HS-27A (cell line): ENCODE results near the gene ATP11B.
A peak's percentile ranks its signal among the peaks of the same experiment; 100 is the strongest.

Experiments used
- DNase-seq: peaks from one replicate; pipeline ENCODE4 v3.0.0-alpha.2; 2012; ENCODE audit warnings: low read depth, missing footprints

The ATP11B gene

DNA sequence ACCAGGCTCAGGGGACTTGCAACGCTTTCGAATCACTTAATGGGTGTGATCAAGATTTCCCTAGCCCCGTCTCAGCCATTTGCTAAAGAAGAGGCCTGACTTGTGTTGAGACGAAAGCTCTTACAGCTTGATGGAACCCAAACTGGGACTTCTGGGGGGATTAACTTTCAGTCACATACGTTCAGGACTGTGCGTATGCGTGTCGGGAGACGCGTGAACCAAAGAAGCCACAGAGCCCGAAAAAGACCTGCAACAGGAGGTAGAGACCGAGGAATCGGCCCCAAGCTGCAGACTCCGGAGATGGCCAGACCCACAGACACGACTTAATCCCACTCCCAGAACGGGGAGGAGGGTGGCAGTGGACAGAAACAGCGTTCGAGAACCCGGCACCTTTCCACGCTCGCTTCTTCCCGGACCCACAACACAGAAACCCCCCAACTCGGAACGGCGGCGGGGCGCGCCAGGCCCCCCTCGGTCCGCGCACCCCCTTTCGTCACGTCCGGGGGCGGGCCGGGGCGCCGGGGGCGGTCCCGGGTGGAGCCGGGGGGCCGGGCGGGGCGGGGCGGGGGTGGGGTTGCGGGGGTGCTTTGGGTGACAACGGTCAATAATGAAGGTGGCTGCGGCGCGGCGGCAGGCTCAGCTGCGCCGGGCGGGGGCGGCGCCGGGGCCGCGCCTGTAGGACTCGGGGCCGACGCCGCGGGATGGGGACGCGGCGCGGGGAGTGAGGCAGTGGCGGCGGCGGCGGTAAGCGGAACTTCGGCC is at the start of gene ATP11B:
ATP11B (plus strand) TSS at position 604 of the 762 bp plus-strand sequence. CDS start 256 bp downstream, outside the sequence.
- DNase-seq: no peak

DNA sequence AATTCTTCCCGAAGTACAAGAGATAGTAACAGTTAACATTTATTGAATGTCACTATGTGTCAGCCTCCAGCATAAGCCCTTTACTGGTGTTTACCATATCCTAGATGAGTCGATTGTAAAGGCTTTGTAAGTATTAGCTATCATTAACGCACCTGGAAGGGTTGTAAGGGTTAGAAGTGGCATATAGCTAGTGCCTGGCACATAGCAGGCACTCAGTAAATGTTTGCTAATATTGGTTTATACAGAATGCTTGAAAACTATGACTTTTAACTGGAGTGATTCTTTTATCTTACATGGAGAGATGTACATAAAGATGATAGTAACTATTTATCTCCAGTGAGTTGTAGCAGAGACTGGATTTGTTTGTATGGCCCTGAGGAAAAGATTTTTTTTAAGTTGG is 46.3 kb upstream of the ATP11B start:
- no peak for DNase-seq

DNA sequence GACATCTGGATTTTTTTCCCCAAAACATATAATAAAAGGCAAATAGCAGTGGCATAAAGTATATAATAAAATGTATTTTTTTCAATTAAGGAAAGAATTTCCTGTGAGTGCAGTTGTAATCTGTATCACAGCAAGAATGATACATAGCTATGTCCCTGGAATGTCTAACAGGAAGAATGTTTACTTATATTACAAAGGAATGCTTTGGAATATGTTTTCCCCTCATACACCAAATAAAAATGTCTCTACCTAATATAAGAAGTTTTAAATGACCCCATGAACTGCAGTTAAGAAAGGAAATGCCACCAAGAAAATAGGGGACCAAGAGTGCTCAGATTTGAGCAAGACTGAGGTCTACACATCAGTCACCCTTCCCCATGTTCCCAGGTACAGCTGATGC is 38.0 kb upstream of the ATP11B start:
- no peak for DNase-seq

DNA sequence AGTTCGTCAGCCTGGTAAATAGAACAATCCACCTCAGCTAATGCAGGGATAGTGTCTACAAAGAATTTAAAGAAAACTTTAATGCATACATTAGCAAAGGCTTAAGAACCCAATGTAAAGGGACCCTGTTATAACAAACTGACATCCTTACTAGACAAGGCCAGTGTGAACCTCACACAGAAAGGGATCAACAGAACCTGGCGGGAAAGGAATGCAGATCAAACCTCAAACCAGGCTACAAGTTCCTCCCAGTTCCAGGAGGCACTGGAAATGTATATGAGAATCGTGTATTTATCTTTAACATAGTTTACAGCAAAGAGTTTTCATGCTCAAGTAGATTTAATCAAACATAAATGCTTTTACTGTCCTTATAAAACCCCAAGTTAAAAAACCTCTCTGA is 37.6 kb upstream of the ATP11B start:
- no peak for DNase-seq

DNA sequence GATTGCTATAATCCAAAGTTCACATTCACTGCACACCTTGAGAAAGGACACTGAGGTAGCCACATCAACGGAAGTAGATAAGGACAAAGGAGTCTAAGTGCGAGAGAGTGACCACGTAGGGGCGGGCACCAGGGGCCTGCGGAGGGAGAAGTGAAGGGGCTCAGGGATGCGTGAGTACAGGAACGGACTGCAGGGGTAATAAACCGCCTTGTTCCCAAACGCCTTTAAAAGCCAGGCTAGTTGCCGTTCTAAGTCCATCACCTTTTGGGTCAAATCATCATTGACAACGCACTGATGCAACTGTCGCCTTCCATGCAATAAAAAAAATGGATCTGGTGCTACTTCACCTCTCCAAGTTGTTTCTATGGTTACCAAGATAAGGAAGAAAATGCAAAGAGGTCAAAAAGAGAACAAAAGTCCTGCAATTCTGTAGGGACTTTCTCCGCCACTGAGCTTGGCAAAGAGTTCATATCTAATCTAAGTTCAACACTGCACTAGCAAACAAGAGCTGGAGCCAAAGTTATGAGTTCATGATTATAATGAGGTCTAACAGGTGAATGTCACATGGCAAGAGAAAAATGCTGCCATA is 32.6 kb upstream of the ATP11B start:
- no peak for DNase-seq

DNA sequence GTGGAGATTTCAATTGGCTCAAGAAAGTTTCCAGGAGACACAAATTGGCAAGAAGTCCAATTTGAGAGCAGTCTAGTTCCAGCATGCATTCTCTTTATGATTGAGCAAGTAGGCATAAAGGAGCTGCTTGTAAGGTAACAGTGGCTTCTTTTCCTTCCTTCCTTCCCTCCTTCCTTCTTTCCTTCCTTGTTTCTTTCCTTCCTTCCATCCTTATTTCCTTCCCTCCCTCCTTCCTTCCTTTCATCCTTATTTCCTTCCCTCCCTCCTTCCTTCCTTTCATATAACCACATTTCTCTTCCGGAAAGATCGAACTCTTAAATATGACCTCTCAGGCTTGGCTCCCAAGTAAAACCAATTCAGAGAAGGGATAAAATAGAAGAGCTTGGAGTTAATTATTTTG is 29.4 kb upstream of the ATP11B start:
- no peak for DNase-seq

DNA sequence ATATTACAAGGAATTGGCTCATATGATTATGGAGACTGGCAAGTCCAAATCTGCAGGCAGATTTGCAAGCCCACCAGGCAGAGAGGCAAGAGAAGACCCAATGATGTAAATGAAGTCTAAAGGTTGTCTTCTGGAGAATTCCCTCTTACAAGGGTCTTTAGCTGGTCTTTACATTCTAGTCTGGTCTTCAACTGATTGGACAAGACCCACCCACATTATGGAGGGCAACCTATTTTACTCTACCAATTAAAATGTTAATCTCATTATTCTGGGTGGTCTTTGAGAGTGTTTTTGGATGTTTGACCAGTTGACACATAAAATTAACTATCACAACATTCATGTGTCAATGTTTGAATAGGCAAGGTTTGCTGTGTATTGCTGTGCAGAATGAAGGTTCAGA is 28.0 kb upstream of the ATP11B start:
- no peak for DNase-seq

DNA sequence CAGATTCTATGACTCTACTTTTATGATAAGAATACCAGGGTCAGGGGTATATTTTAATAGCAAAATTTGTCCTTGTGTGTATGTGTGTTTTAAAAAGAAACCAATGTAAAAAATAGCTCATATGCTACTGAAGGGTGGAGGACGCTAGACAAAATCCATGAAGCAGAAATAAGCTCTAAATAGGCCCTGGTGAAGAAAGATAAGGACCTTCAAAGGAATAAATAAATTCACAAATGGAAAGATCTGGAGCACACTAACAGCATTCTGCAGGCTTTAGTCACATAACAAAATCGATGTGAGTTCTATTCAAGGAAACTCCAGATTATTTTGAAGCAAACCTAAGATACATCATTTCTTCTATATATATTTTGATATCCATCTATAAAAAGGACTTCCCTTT is 27.2 kb upstream of the ATP11B start:
- no peak for DNase-seq

DNA sequence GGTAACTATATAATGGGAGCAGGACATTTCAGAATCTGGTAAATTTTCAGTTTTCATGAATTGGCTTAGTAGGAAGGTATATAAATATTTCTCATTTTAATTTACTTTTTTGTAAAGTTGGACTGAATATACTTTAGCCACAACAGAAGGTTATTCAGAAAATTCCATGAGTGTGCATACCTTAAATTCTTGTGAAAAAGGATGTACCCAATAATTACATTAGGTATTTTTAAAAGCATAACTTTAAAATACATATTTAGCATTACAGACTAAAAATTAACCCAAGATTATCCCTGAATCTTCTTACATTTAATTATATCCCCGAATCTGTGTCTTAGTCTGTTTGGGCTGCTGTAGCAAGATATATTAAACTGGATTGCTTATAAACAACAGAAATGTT is 24.9 kb upstream of the ATP11B start:
- no peak for DNase-seq

DNA sequence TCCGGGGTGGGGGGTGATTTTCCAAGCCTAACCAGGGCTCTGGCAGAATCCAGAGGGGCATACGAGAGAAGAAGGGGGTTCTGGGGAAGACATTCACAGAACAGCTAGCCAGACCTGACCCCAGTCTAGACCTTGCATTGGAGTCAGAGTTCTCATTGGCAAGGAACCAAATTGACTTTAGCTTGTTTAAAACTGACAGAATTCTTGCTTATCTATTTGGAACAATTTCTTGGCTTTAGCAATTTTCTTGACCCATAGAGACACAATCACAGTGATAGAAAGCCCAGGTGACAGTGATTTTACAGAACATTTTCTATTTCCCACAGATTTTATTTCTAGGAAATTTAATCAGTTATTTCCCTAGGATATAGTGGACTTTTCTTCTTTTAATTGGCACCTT is 23.6 kb upstream of the ATP11B start:
- no peak for DNase-seq

DNA sequence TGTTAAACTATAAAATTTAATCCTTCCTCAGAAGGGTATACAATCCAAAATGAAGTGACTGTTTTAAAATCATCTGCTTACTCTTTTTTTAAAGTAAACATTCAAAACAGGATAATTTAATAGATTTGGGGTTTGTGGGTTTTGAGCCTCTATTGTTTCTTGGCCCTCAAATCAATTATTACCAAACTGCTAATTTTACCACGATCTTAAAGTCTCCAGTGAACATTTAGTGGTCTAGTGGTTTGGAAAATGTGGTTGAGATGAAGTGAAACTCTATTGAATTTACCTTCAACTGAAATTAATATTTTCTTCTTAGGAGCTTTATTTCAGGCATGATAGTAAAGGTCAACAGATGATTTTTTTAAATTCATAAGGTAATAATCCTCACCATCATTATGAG is 11.2 kb upstream of the ATP11B start:
- DNase-seq: no peak

DNA sequence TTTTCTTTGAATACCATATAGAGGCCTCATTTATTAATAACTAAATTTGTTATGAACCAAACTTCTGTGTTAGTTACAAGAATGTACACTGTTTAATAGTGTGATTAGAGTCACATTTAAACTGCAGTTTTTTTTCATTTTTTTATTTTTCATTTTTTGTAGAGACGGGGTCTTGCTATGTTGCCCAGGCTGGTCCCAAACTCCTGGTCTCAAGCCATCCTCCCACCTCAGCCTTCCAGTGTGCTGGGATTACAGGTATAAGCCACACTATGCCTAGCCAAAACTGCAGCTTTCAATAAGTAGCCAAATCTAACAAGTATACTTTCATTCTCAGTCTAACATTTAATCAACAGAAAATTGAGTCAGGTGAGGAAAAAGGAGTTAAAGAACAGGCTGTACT is 10.2 kb upstream of the ATP11B start:
- no peak for DNase-seq

DNA sequence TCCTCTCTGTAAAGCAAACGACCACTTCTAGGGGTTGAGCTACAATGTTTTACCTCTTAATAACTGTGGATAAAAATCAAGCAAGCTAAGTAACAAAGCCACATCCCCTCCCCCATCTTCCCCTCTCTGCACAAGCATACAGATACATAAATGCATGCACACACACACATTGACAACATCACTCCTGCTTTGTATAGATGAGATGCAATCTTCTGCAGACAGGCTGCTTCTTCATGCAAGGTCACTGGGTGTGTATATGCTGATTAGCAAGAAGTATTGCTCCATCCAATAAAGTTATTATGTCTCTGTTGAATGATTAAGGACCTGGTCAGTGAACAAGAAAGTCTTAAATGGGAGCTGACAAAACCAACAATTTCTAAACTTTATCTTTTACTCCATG is 8.8 kb upstream of the ATP11B start:
- DNase-seq: no peak

DNA sequence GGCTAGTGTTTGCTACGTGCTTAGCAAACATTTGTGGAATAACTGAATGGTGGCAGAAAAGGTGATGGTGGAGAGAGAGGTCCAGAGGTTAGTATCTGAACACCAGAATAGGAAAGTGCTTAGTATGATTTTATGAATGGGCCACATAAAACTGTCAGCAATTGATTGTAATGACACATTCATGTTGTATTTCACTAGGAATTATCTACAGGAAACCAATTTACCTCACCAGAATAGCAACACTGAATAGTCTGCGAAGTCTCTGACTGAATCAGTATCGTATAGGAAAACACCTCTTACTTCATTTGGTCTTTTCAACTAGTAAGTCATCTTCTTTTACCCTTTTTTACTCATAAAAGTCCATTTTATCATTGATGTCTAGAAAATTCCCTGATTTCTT is 8.2 kb upstream of the ATP11B start:
- no peak for DNase-seq

DNA sequence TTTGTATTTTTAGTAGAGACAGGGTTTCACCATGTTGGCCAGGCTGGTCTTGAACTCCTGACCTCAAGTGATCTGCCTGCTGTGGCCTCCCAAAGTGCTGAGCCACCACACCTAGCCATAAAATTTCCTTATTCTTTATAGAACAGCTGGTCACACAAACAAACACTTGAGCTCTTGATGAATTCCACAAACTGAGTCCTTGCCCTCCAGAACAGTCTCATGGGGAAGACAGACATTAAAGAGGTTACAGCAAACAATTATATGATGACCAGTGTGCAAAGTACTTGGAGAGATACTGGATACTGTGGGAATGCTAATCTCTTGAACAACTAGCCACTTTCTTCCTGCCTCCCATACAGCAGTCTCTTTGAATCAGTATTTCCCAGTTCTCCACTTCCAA is 7.5 kb upstream of the ATP11B start:
- no peak for DNase-seq

DNA sequence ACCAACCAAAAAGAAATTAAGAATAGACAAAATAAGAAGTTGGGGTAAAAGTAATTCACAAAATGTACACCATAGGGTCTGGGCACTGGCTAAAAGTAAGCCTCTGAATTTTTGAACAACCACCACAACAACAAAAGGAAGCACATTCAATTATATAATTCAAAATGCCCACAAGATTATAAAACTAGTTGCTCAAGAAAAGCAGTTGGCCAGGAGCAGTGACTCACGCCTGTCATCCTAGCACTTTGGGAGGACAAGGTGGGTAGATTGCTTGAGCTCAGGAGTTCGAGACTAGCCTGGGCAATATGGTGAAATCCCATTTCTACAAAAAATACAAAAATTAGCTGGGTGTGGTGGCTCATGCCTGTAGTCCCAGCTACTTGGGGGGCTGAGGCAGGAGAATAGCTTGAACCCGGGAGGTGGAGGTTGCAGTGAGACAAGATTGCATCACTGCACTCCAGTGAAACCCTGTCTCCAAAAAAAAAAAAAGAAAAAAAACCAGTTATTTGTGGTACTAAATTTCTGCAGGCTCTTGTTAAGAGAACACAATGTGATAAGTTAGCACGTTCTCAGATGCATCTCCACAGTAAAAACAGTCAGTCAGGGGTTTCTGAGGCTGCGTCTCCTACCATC is 6.6 kb upstream of the ATP11B start:
- no peak for DNase-seq

DNA sequence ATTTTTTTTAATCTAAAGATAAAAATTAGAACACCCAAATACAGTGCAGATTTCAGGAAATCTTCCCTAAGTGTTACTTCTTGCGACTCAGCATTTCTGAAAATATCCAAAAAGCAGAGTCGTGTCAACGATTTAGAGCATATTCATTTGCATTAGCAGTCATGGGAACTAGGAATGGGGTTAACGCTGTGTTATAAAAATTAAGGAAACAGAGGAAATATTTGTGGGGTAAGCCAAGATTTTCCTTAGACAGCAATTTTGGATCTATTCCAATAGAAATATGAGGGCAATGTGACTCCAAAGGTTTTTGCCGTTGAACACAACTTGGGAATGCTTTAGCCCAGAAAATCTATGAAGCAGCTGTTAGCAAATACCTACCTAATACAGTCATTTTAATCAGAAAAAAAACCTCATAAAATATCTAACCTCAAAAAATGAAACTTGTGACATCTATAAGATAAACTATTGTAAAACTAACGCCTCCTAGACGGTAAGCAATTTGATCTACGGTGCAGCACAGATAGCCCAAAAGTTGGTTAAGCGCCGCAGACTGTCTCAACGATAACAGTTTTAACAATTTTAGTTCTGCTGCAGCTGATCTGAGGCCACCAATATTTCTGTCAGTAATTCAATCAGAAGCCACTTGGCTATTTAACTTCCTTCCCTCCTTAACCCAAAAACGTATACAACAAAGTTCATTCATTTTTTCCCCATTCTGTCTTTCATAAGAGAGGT is 5.8 kb upstream of the ATP11B start:
- DNase-seq: peak; percentile 69

DNA sequence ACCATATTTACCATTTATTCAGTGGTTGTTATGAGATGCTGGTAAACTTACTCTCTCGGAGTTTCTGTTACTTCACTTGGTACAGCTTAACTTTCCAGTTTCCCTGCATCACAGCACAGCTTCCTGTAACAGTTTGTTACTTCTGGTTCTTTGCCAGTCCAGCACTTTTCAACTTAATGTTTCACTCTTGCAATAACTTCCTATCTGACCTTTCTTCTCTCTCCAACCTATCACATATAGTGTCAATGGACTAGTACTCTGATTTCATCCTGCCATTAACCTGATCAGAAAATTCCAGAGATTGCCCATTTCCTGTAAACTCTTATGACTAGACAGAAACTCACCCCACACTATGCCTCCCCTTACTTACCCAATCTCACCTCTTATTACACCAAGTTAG is 3.9 kb upstream of the ATP11B start:
- no peak for DNase-seq

DNA sequence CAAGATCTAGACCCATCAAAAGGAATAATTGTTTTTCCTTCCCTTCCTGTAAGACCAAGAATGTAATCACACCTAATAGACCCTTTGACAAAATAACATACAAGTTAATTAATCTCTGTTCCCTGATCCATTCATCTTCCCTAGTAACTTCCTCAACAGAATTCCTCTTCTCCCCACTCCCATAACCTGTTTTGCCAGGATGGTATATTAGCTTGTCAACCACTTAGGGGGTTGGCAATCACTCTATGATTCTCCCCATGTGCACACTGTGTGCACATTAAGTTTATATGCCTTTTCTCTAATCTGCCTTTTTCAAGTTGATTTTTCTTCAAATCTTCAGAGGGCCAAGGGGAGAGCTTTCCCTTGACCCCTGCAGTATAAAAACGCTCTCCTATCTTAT is 2.7 kb upstream of the ATP11B start:
- DNase-seq: no peak

DNA sequence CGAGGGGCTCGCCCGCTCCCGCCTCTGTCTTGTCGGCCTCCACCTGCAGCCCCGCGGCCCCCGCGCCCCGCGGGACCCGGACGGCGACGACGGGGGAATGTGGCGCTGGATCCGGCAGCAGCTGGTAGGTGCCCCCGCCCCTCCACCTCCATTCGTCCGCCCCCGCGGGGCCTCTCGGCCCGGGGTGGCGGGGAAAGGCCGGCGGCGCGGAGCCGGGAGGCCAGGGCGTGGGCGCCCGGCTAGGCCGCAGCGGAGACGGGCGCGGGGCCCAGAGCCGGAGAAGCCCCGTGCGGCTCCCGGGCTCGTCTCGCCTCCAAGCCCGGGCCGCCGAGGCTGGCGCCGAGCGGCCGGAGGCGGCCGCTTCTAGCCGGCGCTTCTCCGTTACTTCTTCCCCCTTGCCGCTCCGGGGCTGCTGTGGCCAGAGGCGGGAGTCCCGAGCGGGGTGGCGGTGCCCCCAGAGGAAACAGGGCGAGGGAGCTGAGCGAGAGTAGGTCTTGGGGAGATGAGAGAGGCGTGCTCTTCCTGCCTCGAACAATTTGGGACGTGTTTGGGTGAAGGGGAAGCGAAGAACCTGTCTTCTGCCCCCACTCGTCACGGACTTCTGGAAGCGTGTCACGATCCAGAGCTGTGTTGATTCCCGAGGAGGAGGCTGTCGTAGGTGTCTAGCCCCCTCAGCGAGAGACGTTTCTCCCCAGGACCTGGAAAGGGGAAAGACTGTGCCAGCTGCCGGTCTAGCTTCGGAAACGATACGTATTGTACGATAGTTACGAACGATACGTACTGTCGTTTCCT is 555 bp downstream of the ATP11B start:
- DNase-seq: no peak

DNA sequence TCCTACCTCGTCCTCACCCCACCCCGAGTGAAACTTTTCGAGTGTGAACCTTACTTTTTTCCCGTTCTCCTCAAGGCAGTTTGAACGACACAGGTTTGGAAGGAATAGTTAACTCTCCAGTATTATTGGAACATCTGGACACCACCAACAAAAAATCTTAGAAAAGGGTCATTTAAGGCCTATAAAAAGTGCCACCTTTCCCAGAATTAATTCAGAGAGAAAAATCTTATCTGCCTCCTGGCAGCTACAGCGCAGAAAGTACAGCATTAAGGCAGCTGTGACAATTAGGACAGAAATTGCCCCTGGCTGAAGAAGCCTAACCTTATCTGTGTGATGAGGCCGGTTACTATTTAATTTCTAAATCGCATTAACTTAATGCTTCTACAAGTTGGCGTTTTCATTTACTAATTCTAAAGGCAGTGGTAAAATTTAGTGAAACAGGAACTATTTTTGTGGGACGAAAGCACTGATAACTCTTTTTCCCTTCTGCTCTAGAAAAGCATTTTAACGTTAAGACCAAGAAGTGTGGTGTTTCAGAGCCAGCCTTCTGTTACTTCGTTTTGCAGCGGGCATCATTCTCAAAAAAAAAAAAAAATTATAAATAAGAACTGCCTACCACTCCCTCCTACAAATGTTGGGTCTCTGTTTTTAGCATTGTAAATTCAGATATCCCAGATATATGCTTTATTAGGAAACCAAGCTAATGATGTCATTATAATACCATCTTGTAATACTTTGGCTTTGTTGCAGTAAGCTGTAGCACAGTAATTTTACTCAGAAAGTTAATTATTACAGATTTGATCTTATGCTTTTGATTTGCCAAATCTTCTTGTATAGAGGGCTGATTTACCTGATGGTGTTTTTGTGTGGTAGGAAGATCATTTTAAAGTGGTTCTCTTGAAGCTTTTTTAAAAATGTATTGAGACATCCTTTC is 1.4 kb downstream of the ATP11B start:
- DNase-seq: no peak
